ENCODE results near the gene TCOF1.

The TCOF1 gene

GRCh38 chr5:150443242-150444075 lies 86.0 kb downstream of the TCOF1 start:
- no peak for DNase-seq (ENCODE audit: low read depth)
- H3K4me3 ChIP-seq (ENCODE audit: control insufficient read depth, low read depth, low read length), result no peak overlapping the region
- TF ChIP-seq CTCF (IDR thresholded peaks at IDR 0.05; ENCODE audit: control insufficient read depth, insufficient read depth, low read depth, low read length, missing control alignments), result no peak

GRCh38 chr5:150444770-150445169 lies 87.3 kb downstream of the TCOF1 start:
- no peak for TF ChIP-seq CTCF (IDR thresholded peaks at IDR 0.05; ENCODE audit: control insufficient read depth, insufficient read depth, low read depth, low read length, missing control alignments)
- no peak overlapping the region for H3K4me3 ChIP-seq (ENCODE audit: control insufficient read depth, low read depth, low read length)
- no peak for DNase-seq (ENCODE audit: low read depth)

GRCh38 chr5:150446088-150446487 lies 88.6 kb downstream of the TCOF1 start:
- DNase-seq (ENCODE audit: low read depth), result no peak
- no peak overlapping the region for H3K4me3 ChIP-seq (ENCODE audit: control insufficient read depth, low read depth, low read length)
- no peak for TF ChIP-seq CTCF (IDR thresholded peaks at IDR 0.05; ENCODE audit: control insufficient read depth, insufficient read depth, low read depth, low read length, missing control alignments)

- H3K4me3 ChIP-seq (ENCODE audit: control insufficient read depth, low read depth, low read length), result no peak overlapping the region
- TF ChIP-seq CTCF (IDR thresholded peaks at IDR 0.05; ENCODE audit: control insufficient read depth, insufficient read depth, low read depth, low read length, missing control alignments), result no peak
- no peak for DNase-seq (ENCODE audit: low read depth)
Measured at GRCh38 chr5:150446583-150446982, 89.1 kb downstream of the TCOF1 start.

GRCh38 chr5:150447188-150447587 lies 89.7 kb downstream of the TCOF1 start:
- H3K4me3 ChIP-seq (ENCODE audit: control insufficient read depth, low read depth, low read length), result no peak overlapping the region
- TF ChIP-seq CTCF (IDR thresholded peaks at IDR 0.05; ENCODE audit: control insufficient read depth, insufficient read depth, low read depth, low read length, missing control alignments), result no peak
- DNase-seq (ENCODE audit: low read depth), result no peak

- no peak for DNase-seq (ENCODE audit: low read depth)
- TF ChIP-seq CTCF (IDR thresholded peaks at IDR 0.05; ENCODE audit: control insufficient read depth, insufficient read depth, low read depth, low read length, missing control alignments), result no peak
- peak overlapping the region; percentile 92 for H3K4me3 ChIP-seq (ENCODE audit: control insufficient read depth, low read depth, low read length)
Measured at GRCh38 chr5:150448334-150448733, 90.8 kb downstream of the TCOF1 start.

Measured in AG09309 (cell line).